Measurements from ENCODE around the gene PNPO.
A peak's percentile ranks its signal among the peaks of the same experiment; 100 is the strongest.
"Not testable (repeated sequence)": the region's sequence is repeated elsewhere in the genome, so short reads cannot be mapped to it uniquely, and the experiment has no call there.

The PNPO gene

GRCh38 chr17:47975189-47975822, 33.9 kb downstream of the PNPO start:
- DNase-seq (no peak), ATAC-seq (no peak)

GRCh38 chr17:47975823-47976205, 34.4 kb downstream of the PNPO start:
- no peak for ATAC-seq
- DNase-seq, result no peak

GRCh38 chr17:47978324-47978723, 37.0 kb downstream of the PNPO start:
- DNase-seq (peak; percentile 52), ATAC-seq (peak; percentile 45)

GRCh38 chr17:47980541-47980940, 39.2 kb downstream of the PNPO start:
- no peak for DNase-seq

GRCh38 chr17:47981462-47981861, 40.1 kb downstream of the PNPO start:
- DNase-seq (no peak), ATAC-seq (no peak)

More at GRCh38 chr17:47980541-47980940, 39.2 kb downstream of the PNPO start:
- no peak for ATAC-seq

- no peak for DNase-seq
- ATAC-seq, result no peak
These were observed 40.8 kb downstream of the PNPO start for GRCh38 chr17:47982091-47982617.

GRCh38 chr17:47982645-47983390, 41.4 kb downstream of the PNPO start:
- ATAC-seq, result no peak
- no peak for DNase-seq

- DNase-seq, result no peak
- ATAC-seq, result no peak
These were observed 42.3 kb downstream of the PNPO start for GRCh38 chr17:47983492-47984223.

GRCh38 chr17:47986520-47986919, 45.1 kb downstream of the PNPO start:
- ATAC-seq, result no peak

GRCh38 chr17:47987240-47987835, 46.0 kb downstream of the PNPO start:
- DNase-seq, result no peak
- no peak for ATAC-seq

More at GRCh38 chr17:47986520-47986919, 45.1 kb downstream of the PNPO start:
- DNase-seq, result no peak

- not testable (repeated sequence) for DNase-seq, ATAC-seq
These were observed 47.1 kb downstream of the PNPO start for GRCh38 chr17:47988445-47988844.

GRCh38 chr17:47989159-47989558, 47.8 kb downstream of the PNPO start:
- DNase-seq (no peak), ATAC-seq (no peak)

- ATAC-seq, result no peak
- no peak for DNase-seq
These were observed 48.3 kb downstream of the PNPO start for GRCh38 chr17:47989700-47990099.

GRCh38 chr17:47990962-47991731, 49.8 kb downstream of the PNPO start:
- no peak for ATAC-seq
- DNase-seq, result no peak

GRCh38 chr17:47992216-47992615, 50.8 kb downstream of the PNPO start:
- DNase-seq (no peak), ATAC-seq (no peak)

GRCh38 chr17:47993031-47993564, 51.7 kb downstream of the PNPO start:
- DNase-seq (no peak), ATAC-seq (no peak)

- DNase-seq, result no peak
These were observed 52.6 kb downstream of the PNPO start for GRCh38 chr17:47993964-47994363.

GRCh38 chr17:47994724-47995123, 53.4 kb downstream of the PNPO start:
- ATAC-seq, result no peak
- no peak for DNase-seq

More at GRCh38 chr17:47993964-47994363, 52.6 kb downstream of the PNPO start:
- ATAC-seq, result no peak

- DNase-seq, result no peak
- no peak for ATAC-seq
These were observed 54.0 kb downstream of the PNPO start for GRCh38 chr17:47995241-47995935.

GRCh38 chr17:47996201-47996600, 54.8 kb downstream of the PNPO start:
- no peak for ATAC-seq
- no peak for DNase-seq

- DNase-seq (no peak), ATAC-seq (no peak)
These were observed 56.2 kb downstream of the PNPO start for GRCh38 chr17:47997586-47997985.

Measured in stimulated activated naive CD8-positive, alpha-beta T cell treated with anti-CD3 and anti-CD28 coated beads, Interleukin-15, Interleukin-2, amounts not matched to agents 100 U/mL and 50 U/mL, for 24 hours (primary cell).